Fibroblast of lung (primary cell): ENCODE data around the gene ARVCF.

Experiments
- CTCF ChIP-seq, 2 donors: IDR thresholded peaks in 1 of 2; conservative IDR thresholded peaks in 1 of 2; 1 replicate in 1 of 2; 2 replicates in 1 of 2; pipeline ENCODE4 v1.5.1; 2011 to 2012; ENCODE audit warnings: low read length in 2 of 2, control low read depth in 1 of 2, inconsistent platforms in 1 of 2, low read depth in 1 of 2, mild to moderate bottlenecking in 1 of 2
- EZH2 ChIP-seq: IDR thresholded peaks from 2 replicates; pipeline ENCODE4 v1.5.1; 2012; ENCODE audit warnings: low read length, control low read depth, mild to moderate bottlenecking; ENCODE audit errors: missing control alignments

- TF ChIP-seq CTCF (conservative IDR thresholded peaks at IDR 0.05 in 1 of 2, IDR thresholded peaks at IDR 0.05 in 1 of 2; ENCODE audit: low read depth in 1 of 2, low read length in 2 of 2) (no peak), EZH2 (no peak)
These were observed 35.3 kb upstream of the ARVCF start for GRCh38 chr22:20051927-20052308.
